Measurements from ENCODE around the gene SLC15A2.

The SLC15A2 gene

DNA sequence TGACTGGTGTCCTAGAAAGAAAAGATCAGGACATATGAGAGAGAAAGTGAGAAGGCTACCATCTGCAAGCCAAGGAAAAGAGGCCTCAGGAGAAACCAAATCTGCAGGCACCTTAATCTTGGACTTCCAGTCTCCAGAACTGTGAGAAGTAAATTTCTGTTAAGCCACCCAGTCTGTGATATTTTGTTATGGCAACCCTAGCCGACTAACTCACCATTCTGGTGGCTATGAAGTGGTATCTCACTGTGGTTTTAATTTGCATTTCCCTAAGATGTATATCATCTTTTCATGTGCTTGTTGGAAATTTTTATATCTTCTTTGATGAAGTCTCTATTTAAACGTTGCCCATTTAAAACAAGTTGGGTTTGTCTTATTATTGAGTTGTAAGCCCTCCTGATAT, 87.3 kb downstream of the SLC15A2 start:
- DNase-seq (ENCODE audit: low read depth) = no peak

DNA sequence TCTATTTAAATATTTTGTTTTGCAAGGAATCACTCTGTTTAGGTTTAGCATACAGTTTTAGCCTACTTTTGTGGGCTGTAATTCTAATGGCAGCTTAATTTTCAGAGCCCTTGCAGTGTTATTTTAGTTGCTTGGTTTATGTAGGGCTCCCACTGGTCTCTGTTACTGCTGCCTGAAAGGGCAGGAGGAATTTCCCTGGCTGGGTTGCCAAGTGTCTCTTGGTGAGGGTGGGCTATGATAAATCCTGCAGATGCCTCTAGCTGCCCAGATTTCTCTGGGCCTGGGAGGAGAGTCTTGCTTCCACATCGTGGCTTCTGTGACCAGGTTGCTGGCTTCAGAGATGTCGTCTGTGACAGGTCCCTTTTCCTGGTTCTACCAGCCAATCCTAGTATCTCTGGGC, 91.6 kb downstream of the SLC15A2 start:
- DNase-seq (ENCODE audit: low read depth) = no peak

DNA sequence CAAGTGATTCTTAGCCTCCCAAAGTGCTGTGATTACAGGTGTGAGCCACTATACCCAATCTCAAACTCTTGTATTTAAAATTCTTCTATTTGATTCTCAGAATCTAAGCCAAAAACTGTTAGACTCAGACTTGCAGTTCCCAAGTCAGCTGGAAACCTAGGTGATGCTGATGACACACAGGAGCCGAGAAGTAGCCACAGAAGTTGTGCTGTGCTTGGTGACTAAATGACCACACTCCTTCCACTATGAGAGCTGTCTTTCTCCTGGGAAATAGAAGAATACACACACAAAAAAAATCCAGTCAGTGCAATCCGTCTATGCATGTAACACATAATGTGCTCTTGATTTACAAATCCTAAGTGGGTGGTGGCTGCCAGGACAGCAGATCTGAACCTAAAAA, 93.9 kb downstream of the SLC15A2 start:
- no peak for DNase-seq (ENCODE audit: low read depth)

DNA sequence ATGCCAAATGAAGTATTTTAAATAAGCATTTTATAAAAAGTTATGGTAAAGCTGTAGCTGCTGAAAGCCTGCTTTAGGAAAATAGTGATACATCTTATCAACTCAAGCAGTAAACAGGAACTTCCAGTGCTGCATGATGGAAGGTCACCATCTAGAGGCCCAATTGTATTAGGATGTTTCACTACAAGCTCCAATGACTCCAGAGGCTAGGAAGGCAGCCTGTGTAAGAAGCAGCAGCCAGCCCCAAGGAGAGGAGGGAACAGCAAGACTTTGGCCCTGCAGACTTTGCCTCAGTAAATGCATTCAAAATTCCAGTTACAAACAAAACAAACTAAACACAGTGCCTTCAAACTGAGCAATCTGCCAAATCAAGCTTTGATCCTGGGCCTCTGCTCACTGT, 95.7 kb downstream of the SLC15A2 start:
- no peak for DNase-seq (ENCODE audit: low read depth)

DNA sequence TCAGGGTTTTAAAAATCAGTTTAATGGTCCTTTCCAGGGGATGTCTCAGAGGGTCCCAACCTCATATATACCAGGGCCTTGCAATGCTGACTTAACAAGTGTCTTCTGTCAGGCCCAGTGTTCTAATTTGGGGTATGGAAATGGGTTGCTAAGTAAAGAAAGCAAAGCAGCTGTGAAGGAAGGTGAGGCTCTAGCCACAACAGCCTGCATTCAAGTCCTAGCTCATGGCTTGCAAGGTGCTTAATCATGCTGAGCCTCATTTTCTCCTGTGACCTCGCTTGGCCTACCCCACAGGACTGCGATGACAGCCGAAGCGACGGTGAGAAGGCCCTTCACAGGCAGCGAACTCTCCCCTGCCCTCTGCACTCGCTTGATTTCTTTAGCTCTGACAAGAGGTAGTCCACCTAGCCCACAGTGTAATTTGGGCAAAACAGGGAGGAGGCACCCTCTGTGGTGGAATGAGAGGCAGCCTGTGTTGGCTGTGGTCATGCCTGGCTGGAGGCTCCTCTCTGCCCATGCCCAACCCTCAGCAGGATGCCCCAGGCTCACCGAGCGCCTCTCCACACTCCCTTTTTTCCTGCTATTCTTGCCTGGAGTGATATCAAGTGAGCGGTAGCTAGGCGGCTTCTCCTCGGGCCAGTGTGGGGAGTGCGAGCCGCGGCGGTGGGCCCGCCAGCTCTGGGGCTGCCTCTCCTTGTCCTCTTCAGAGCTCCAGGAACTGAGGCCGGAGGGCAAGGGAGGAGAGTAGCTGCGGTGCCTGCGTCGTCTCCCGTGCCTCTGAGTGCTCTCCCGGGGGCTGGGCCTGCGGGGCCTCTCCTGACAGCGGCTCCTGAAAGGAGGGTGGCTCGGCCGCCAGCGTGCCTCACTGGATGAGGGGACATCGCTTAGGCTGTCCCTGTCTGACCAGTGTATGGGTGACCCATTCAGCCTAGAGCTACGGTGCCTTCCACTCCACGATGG, 98.7 kb downstream of the SLC15A2 start:
- DNase-seq (ENCODE audit: low read depth) = no peak

Measured in activated T-cell treated with anti-CD3 and anti-CD28 coated beads for 24 hours (primary cell).